Measurements from ENCODE around the gene SCP2.

- TF ChIP-seq CTCF (IDR thresholded peaks at IDR 0.05; ENCODE audit: insufficient read depth, low read length, poor library complexity, severe bottlenecking) (no peak), EZH2phosphoT487 (conservative IDR thresholded peaks at IDR 0.05; ENCODE audit: low read length) (no peak)
These were observed 122.5 kb downstream of the SCP2 start for GRCh38 chr1:53049574-53049967.
